IMR-90 (cell line): ENCODE results near the gene ATPAF2. TPM values are rescaled to one million over a fixed set of nuclear protein-coding genes. Genes with fewer than 3 reads are reported as not detected.

Source experiments
- ATAC-seq: fragments of 200-7000 bp; cut with Tn5 transposase; 2 replicates; pipeline ENCODE4 v1.9.1; 2020; ENCODE audit warnings: low read depth, mild to moderate bottlenecking, moderate library complexity
- BruUV-seq: library from RNA; stranded (reverse); fragments of 400-500 nt; replicated peaks from 2 replicates; lab custom pipeline; 2021; lab: Mats Ljungman, UMichigan
- CTCF ChIA-PET: fragments of 300-600 bp; formaldehyde crosslinking; extraction: SDS; loops from one replicate; lab custom pipeline; 2021; ENCODE audit warnings: antibody characterized with exemption; lab: Yijun Ruan, JAX
- POLR2A ChIA-PET: fragments of 300-600 bp; sonication (Branson Sonifier 250); formaldehyde crosslinking; loops from one replicate; lab custom pipeline; 2022; ENCODE audit warnings: antibody characterized with exemption; ENCODE audit not compliant: unreplicated experiment; lab: Charles Lee
- DNase-seq: peaks from one replicate; pipeline ENCODE4 v3.0.0; 2013
- H2AFZ ChIP-seq: replicated peaks from 2 replicates; pipeline ENCODE3; 2013; ENCODE audit warnings: low read length, mild to moderate bottlenecking; ENCODE audit not compliant: poor library complexity
- H2AK5ac ChIP-seq: 2 replicates; pipeline ENCODE4 v1.6.1; 2013; ENCODE audit warnings: low read depth, low read length, inconsistent platforms
- H2AK9ac ChIP-seq: replicated peaks from 2 replicates; pipeline ENCODE3; 2013; ENCODE audit warnings: mild to moderate bottlenecking, low read depth, low read length, moderate library complexity; ENCODE audit not compliant: poor library complexity
- H2BK120ac ChIP-seq: 2 replicates; pipeline ENCODE4 v1.6.1; 2013; ENCODE audit warnings: low read depth, low read length, inconsistent platforms
- H2BK15ac ChIP-seq: 3 replicates; pipeline ENCODE4 v1.6.1; 2013; ENCODE audit warnings: low read depth, low read length, inconsistent platforms
- H2BK20ac ChIP-seq: 2 replicates; pipeline ENCODE4 v1.6.1; 2013; ENCODE audit warnings: low read depth, mild to moderate bottlenecking, inconsistent platforms, low read length, moderate library complexity
- H2BK5ac ChIP-seq: 2 replicates; pipeline ENCODE4 v1.6.1; 2013; ENCODE audit warnings: mild to moderate bottlenecking, low read depth, low read length, inconsistent platforms; ENCODE audit not compliant: poor library complexity, severe bottlenecking
- H3K14ac ChIP-seq: replicated peaks from 2 replicates; pipeline ENCODE4 v1.6.1; 2013; ENCODE audit warnings: low read depth, low read length, inconsistent platforms
- H3K18ac ChIP-seq: 2 replicates; pipeline ENCODE4 v1.6.1; 2013; ENCODE audit warnings: low read depth, low read length, control low read depth
- H3K23ac ChIP-seq: 2 replicates; pipeline ENCODE4 v1.6.1; 2013; ENCODE audit warnings: low read depth, low read length, inconsistent platforms
- H3K27ac ChIP-seq: 2 replicates; pipeline ENCODE4 v1.5.1; 2013; ENCODE audit warnings: mild to moderate bottlenecking, control low read depth, low read length; ENCODE audit not compliant: insufficient read depth
- H3K27me3 ChIP-seq: 2 replicates; pipeline ENCODE4 v1.6.1; 2013; ENCODE audit warnings: low read length; ENCODE audit not compliant: control insufficient read depth, insufficient read depth
- H3K36me3 ChIP-seq: 2 replicates; pipeline ENCODE4 v1.6.1; 2013; ENCODE audit warnings: low read length, mixed read lengths; ENCODE audit not compliant: control insufficient read depth, insufficient read depth
- H3K4ac ChIP-seq: 2 replicates; pipeline ENCODE4 v1.6.1; 2013; ENCODE audit warnings: low read depth, low read length, inconsistent platforms
- H3K4me1 ChIP-seq: 2 replicates; pipeline ENCODE4 v1.6.1; 2013; ENCODE audit warnings: low read length, mixed read lengths; ENCODE audit not compliant: control insufficient read depth, insufficient read depth
- H3K4me2 ChIP-seq: 2 replicates; pipeline ENCODE4 v1.6.1; 2013; ENCODE audit warnings: low read depth, mild to moderate bottlenecking, control low read depth, low read length, moderate library complexity
- H3K4me3 ChIP-seq: 2 replicates; pipeline ENCODE4 v1.5.1; 2013; ENCODE audit warnings: low read depth, mild to moderate bottlenecking, control low read depth, low read length, moderate library complexity; ENCODE audit not compliant: insufficient read depth
- H3K56ac ChIP-seq: 2 replicates; pipeline ENCODE4 v1.6.1; 2013; ENCODE audit warnings: low read length, inconsistent platforms; ENCODE audit not compliant: insufficient read depth; ENCODE audit errors: extremely low read depth
- H3K79me1 ChIP-seq, 2 experiments: 2 replicates each; pipeline ENCODE4 v1.6.1; 2013; ENCODE audit warnings: low read length in 2 of 2, inconsistent platforms in 1 of 2, low read depth in 1 of 2
- H3K9ac ChIP-seq: 2 replicates; pipeline ENCODE4 v1.6.1; 2013; ENCODE audit warnings: low read depth, low read length, control low read depth
- H3K9me1 ChIP-seq: 2 replicates; pipeline ENCODE4 v1.6.1; 2013; ENCODE audit warnings: low read length, inconsistent platforms; ENCODE audit not compliant: insufficient read depth
- H3K9me3 ChIP-seq: 2 replicates; pipeline ENCODE4 v1.6.1; 2013; ENCODE audit warnings: low read length; ENCODE audit not compliant: control insufficient read depth, insufficient read depth
- H4K20me1 ChIP-seq: 2 replicates; pipeline ENCODE4 v1.6.1; 2013; ENCODE audit warnings: low read length, inconsistent platforms; ENCODE audit not compliant: insufficient read depth
- H4K5ac ChIP-seq: 2 replicates; pipeline ENCODE4 v1.6.1; 2013; ENCODE audit warnings: mild to moderate bottlenecking, low read depth, low read length, control low read depth
- H4K8ac ChIP-seq, 2 experiments: 2 replicates each; pipeline ENCODE4 v1.6.1; 2013; ENCODE audit warnings: low read depth in 2 of 2, low read length in 2 of 2, control low read depth in 1 of 2, inconsistent platforms in 1 of 2
- H4K91ac ChIP-seq: 2 replicates; pipeline ENCODE4 v1.6.1; 2013; ENCODE audit warnings: low read depth, low read length, inconsistent platforms; ENCODE audit not compliant: insufficient read depth
- NFE2L2 ChIP-seq: fragments of 150-350 bp; IDR thresholded peaks from 2 replicates; pipeline ENCODE4 v1.6.1; 2016; ENCODE audit warnings: low read depth, mild to moderate bottlenecking, low read length
- RAD21 ChIP-seq: IDR thresholded peaks from 2 replicates; pipeline ENCODE4 v1.6.1; 2012; ENCODE audit warnings: low read length, improper control_type of control experiment
- WGBS, 2 experiments: methylation state at CpG; one replicate each; pipeline versions ENCODE4 v1.1.5 to v1.1.7; 2013; ENCODE audit warnings: missing lambda C conversion rate in 2 of 2; ENCODE audit not compliant: insufficient read length in 1 of 2; ENCODE audit errors: extremely low coverage in 2 of 2; 5-methylcytosine and 5-hydroxymethylcytosine counted together
- dilution Hi-C: fragments of 300-500 bp; cut with HindIII; formaldehyde crosslinking; loops from one replicate; pipeline ENCODE4 v1.14.3; 2018; ENCODE audit warnings: low sequenced_read_pairs; ENCODE audit not compliant: unreplicated experiment
- in situ Hi-C: fragments of 300-500 bp; cut with MboI; formaldehyde crosslinking; loops from 3 replicates; pipeline ENCODE4 v1.14.3; 2019; ENCODE audit warnings: low sequenced_read_pairs, inconsistent platforms, mixed read lengths
- intact Hi-C: fragments of 100-400 bp; cut with micrococcal nuclease; formaldehyde crosslinking; loops from 2 replicates; pipeline ENCODE4 v1.10.0; 2022
- polyA plus RNA-seq, 3 experiments: library from polyadenylated mRNA; depleted of rRNA; stranded (reverse); fragments of >200 nt; gene quantifications; 2 replicates each; pipeline ENCODE4 v1.2.3, GENCODE V29; 2012; ENCODE audit warnings: low replicate concordance in 1 of 3
- total RNA-seq: library from RNA; depleted of rRNA; stranded (reverse); fragments of >200 nt; gene quantifications from 2 replicates; pipeline ENCODE4 v1.2.3, GENCODE V29; 2012

ATPAF2 gene
- total and polyA plus RNA-seq, 2 of the 4 experiments (the other 2 are of a cell fraction), result 19.5 to 27.6 TPM

GRCh38 chr17:17972952-17973254 is 66.1 kb downstream of the ATPAF2 start:
- intact Hi-C loops (loop anchor here (1.0 to 5.0 kb wide), 3 partner anchors 51 to 82 kb away; no protein-coding TSS in a partner anchor), in situ Hi-C loops (no loop called here), dilution Hi-C loops (no loop called here)
- Histone ChIP-seq H4K20me1 (peaks cover 14% of the 10 kb centered on the region; the same call in 1 of the 2 replicates), H3K14ac (no peak overlapping the region), H2BK20ac (no peak overlapping the region), H3K36me3 (no peaks in the 10 kb centered on the region), H2AFZ (peak overlapping the region; percentile 96), H3K23ac (no peak overlapping the region), H2BK120ac (no peak overlapping the region), H3K4me2 (peak overlapping the region; percentile 82), H3K9me3 (no peaks in the 10 kb centered on the region), H3K18ac (no peak overlapping the region), H4K8ac (peak overlapping the region in 1 of 2 experiments; percentile 28; a peak in 1 of 4 replicates), H2BK15ac (no peak overlapping the region), H3K4me1 (peaks cover 9% of the 10 kb centered on the region), H3K4me3 (peak overlapping the region; percentile 66), H4K91ac (no peak overlapping the region), H3K9me1 (peaks cover 8% of the 10 kb centered on the region; the same call in 1 of the 2 replicates), H3K56ac (no peak overlapping the region), H3K4ac (no peak overlapping the region), H2BK5ac (no peak overlapping the region), H4K5ac (no peak overlapping the region), H3K79me1 (peaks cover 7 to 35% of the 10 kb centered on the region in 2 experiments), H3K27ac (no peak overlapping the region), H2AK5ac (no peak overlapping the region), H3K27me3 (no peaks in the 10 kb centered on the region; the same call in 1 of the 2 replicates), H2AK9ac (peak overlapping the region; percentile 48), H3K9ac (no peak overlapping the region)
- BruUV-seq, result no TSS peak
- ChIA-PET POLR2A (interaction anchor here (0.6 kb wide), 1 partner anchor 40 kb away, joined by 6 read pairs; no protein-coding TSS in a partner anchor), CTCF (interaction anchor here (0.7 to 1.1 kb wide), 3 partner anchors 12 to 57 kb away, joined by 3 to 5 read pairs (median 3); no protein-coding TSS in a partner anchor)
- 0% methylated on average over 5 of the region's 13 CpGs; no CpG with 5 or more reads in 1 of the 2 experiments for WGBS, 2 experiments
- ATAC-seq, result no peak; the same call in 1 of the 2 replicates
- no peak for TF ChIP-seq NFE2L2
- TF ChIP-seq RAD21, result 0 out of 2 replicates have a peak, but pooled peaks have one; percentile 13
- DNase-seq, result no peak
